Measurements from ENCODE around the gene TALDO1. TPM values are rescaled to one million over a fixed set of nuclear protein-coding genes. Genes with fewer than 3 reads are reported as not detected.

The TALDO1 gene
- total RNA-seq: 61.0 TPM

- DNase-seq: peak; percentile 92
Observed at GRCh38 chr11:747158-748006, at the start of gene TALDO1. Gene TALDO1, plus strand, starts transcription at chr11:747464. Its CDS starts 18 bp downstream, at chr11:747482.

- no peak for DNase-seq
Observed at GRCh38 chr11:697811-698311, 49.4 kb upstream of the TALDO1 start.

DNA sequence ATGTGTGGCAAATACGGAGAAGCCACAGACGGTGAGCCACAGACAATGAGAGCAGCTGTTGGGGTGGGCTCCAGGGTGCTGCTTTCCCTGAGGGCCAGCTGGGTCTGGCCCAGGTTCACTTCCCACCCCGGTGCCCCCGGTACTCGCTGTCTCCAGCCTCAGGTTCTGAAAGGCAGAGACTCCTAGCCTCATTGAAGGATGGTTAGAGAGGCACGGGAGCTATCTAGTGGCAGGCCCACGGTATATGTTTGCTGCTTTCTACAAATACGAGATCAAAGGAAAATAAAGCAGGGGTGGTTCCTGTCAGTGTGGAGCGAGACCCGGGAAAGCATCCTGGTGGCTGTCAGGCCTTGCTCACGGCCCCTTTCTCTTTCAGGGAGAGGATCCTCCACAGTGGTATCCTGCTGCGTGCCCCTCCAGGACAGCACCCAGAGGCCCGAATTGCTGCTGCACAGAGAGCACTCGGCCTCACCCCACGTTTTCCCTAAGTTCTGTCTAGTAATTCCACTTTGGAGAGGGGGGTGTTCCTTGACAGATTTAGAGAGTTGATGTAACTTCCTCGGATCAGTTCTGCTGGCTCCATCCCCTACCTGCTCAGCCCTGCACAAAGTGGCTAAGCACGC is 48.7 kb upstream of the TALDO1 start:
- DNase-seq: no peak

GRCh38 chr11:699116-699508 is 48.2 kb upstream of the TALDO1 start:
- no peak for DNase-seq

GRCh38 chr11:699753-700152 is 47.5 kb upstream of the TALDO1 start:
- DNase-seq: no peak

GRCh38 chr11:701741-702461 is 45.4 kb upstream of the TALDO1 start:
- DNase-seq: no peak

DNA sequence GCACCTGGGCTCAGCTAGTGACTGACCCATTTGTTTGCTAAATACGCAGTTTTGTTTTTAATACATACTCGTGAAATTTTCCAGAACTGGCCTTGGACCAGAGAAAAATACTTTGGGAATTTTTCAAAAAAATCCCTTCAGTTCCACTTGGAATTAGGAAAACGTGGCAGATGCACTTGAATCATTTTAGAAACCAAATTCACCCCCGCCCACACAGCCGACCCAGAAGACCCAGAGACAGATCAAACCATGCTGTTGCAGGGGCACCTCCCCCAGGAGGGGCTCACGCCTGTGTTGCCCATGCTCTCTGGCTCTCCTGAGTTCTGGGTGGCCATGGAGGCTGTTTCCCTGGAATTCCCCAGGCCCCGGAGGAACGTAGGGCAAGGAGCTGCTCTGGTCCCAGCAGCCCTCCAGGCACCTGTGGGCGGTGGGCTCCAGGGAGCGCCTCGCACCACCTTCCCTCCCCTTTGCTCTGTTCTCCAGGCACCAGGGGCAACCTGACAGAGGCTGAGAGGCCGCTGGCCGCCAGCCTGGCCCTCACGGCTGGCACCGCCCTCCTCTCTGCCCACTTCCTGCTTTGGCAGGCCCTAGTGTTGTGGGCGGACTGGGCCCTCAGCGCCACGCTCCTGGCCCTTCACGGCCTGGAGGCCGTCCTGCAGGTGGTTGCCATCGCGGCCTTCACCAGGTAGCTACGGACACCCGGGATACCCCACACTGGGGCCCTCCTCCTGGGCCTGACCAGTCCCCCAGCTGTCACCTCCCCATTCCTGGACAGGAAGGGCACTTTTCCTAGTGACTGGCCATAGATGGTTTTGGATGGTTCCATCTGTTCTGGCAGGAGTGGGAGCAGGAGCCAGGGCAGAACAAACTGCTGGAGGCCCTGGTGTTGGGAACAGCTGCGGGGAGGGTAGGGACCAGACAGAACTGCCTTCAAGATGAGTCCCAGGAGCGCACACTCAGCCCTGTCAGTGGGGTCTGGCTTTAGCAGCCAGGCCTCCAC is 44.5 kb upstream of the TALDO1 start:
- no peak for DNase-seq

DNA sequence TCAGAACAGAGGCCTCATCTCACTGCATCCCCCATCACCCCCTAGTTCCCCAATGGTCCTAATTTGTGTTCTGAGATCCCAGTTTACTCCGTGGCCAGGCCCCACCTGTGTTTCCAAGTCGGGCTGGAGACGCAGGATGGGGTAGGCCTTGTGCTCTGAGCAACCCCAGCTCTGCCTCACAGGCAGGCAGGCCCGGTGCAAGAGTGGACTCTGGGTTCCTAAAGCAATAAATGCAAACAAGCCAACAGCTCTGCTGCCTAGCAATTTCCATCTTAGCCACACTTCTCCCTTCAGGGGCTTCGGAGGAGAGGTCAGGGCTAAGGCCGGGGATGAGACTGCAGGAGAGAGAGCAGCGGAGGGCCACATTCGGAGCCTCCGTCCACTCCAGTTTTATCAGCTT is 43.8 kb upstream of the TALDO1 start:
- no peak for DNase-seq

GRCh38 chr11:704228-704674 is 43.0 kb upstream of the TALDO1 start:
- DNase-seq: no peak

GRCh38 chr11:704781-705645 is 42.3 kb upstream of the TALDO1 start:
- no peak for DNase-seq

- DNase-seq: no peak
Observed at GRCh38 chr11:705646-706438, 41.4 kb upstream of the TALDO1 start, which contains the start of gene EPS8L2. Gene EPS8L2, plus strand, starts transcription at chr11:706231. Its CDS starts 3,177 bp downstream, at chr11:709408.

DNA sequence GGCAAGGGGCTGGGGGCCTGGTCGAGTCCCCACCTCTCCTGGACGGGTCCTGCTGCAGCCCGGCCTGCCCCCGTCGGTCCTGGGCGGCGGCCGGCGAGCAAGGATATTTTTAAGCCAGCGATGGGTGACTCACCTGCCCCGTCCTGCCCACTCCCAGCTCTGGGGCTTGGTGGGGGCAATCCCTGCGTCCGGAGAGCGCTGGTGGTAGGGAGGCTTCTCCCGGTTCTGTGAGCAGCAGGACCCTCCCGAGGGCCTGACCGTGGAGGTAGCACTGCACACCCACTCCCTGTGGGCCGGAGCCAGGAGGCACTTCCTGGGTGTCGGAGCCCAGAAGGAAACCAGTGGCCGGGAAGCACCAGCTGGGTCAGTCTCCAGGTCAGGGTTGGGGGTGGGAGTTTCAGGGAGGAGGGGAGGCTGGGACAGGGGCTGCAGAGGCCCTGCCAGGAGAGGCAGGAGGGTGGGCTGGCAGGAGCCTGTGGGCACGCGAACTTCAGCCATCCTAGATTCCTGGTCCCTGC is 40.8 kb upstream of the TALDO1 start:
- no peak for DNase-seq

GRCh38 chr11:706957-707816 is 40.1 kb upstream of the TALDO1 start:
- no peak for DNase-seq

GRCh38 chr11:707817-708420 is 39.3 kb upstream of the TALDO1 start:
- no peak for DNase-seq

- no peak for DNase-seq
Observed at GRCh38 chr11:708511-708910, 38.8 kb upstream of the TALDO1 start.

GRCh38 chr11:709109-709997 is 37.9 kb upstream of the TALDO1 start:
- no peak for DNase-seq

- no peak for DNase-seq
Observed at GRCh38 chr11:714436-714835, 32.8 kb upstream of the TALDO1 start.
